DOHH2 (cell line): Measurements from ENCODE around the gene ELP4.

ENCODE experiments used
- H3F3A ChIP-seq: fragments of 200-600 bp; sonication (generic), shearing (Covaris generic); 2 replicates; pipeline ENCODE4 v1.6.0; 2016; ENCODE audit warnings: antibody characterized with exemption, mild to moderate bottlenecking; ENCODE audit not compliant: control insufficient read depth, insufficient read depth
- H3K27ac ChIP-seq: fragments of 200-600 bp; sonication (generic); 2 replicates; pipeline ENCODE4 v1.5.1; 2014; ENCODE audit warnings: low read depth, mild to moderate bottlenecking, low read length, moderate library complexity
- H3K27me3 ChIP-seq: fragments of 200-600 bp; sonication (generic); 2 replicates; pipeline ENCODE4 v1.6.1; 2014; ENCODE audit warnings: mild to moderate bottlenecking, low read length, mixed read lengths; ENCODE audit not compliant: control insufficient read depth
- H3K36me3 ChIP-seq: fragments of 200-600 bp; sonication (generic); 2 replicates; pipeline ENCODE4 v1.6.1; 2014; ENCODE audit warnings: mild to moderate bottlenecking, low read length, moderate library complexity, mixed read lengths; ENCODE audit not compliant: control insufficient read depth
- H3K4me1 ChIP-seq: fragments of 200-600 bp; sonication (generic); 2 replicates; pipeline ENCODE4 v1.6.1; 2014; ENCODE audit warnings: mild to moderate bottlenecking, low read length, mixed read lengths; ENCODE audit not compliant: control insufficient read depth
- H3K4me2 ChIP-seq: fragments of 200-600 bp; sonication (generic); 2 replicates; pipeline ENCODE4 v1.6.0; 2014; ENCODE audit warnings: mild to moderate bottlenecking, low read length, moderate library complexity
- H3K4me3 ChIP-seq: fragments of 200-600 bp; sonication (generic); 2 replicates; pipeline ENCODE4 v1.5.1; 2014; ENCODE audit warnings: mild to moderate bottlenecking, low read length, mixed read lengths
- H3K79me2 ChIP-seq: fragments of 200-600 bp; sonication (generic); 2 replicates; pipeline ENCODE4 v1.6.1; 2014; ENCODE audit warnings: mild to moderate bottlenecking, low read length, mixed read lengths; ENCODE audit not compliant: control insufficient read depth
- H3K9me2 ChIP-seq: fragments of 200-600 bp; sonication (generic); replicated peaks from 2 replicates; pipeline ENCODE4 v1.6.1; 2014; ENCODE audit warnings: mild to moderate bottlenecking, low read length, mixed read lengths; ENCODE audit not compliant: control insufficient read depth
- H3K9me3 ChIP-seq: fragments of 200-600 bp; sonication (generic); 2 replicates; pipeline ENCODE4 v1.6.1; 2014; ENCODE audit warnings: antibody characterized with exemption, low read length, mixed read lengths; ENCODE audit not compliant: control insufficient read depth, insufficient read depth
- H4K20me1 ChIP-seq: fragments of 200-600 bp; sonication (generic); 2 replicates; pipeline ENCODE4 v1.6.0; 2014; ENCODE audit warnings: low read depth, mild to moderate bottlenecking, antibody characterized with exemption, low read length, moderate library complexity; ENCODE audit not compliant: control insufficient read depth, insufficient read depth
- EZH2phosphoT487 ChIP-seq: fragments of 200-600 bp; sonication (generic); IDR thresholded peaks from 2 replicates; pipeline ENCODE4 v1.6.1; 2017; ENCODE audit warnings: borderline replicate concordance, mild to moderate bottlenecking, antibody characterized with exemption, low read length, moderate library complexity, mixed read lengths
- TF ChIP-seq, protein P1 (sequence below): fragments of 200-600 bp; sonication (generic); IDR thresholded peaks from one replicate; pipeline ENCODE4 v1.5.1; 2014; ENCODE audit warnings: antibody characterized with exemption, mild to moderate bottlenecking, low read depth, low read length; ENCODE audit not compliant: poor library complexity, severe bottlenecking

The ELP4 gene

DNA sequence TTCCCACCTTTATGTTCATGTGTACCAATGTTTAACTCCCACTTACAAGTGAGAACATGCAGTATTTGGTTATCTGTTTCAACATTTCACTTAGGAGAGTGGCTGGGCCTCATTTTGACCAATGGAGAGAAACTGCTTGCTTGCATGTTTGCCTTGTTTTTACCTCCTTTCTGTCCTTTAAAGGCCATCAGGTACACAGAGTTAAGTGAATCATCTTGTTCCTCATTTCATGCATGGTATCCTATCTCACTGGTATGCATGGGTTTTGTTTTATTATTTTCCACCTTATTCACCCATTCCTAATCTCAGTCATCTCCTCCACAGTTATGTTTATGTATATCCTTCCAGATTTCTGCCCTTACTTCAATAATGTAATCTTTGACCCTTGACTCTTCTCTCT lies 101.0 kb downstream of the ELP4 start:
- H3K9me2 ChIP-seq = no peaks in the 10 kb centered on the region
- H3K4me2 ChIP-seq = no peak overlapping the region
- H3K27ac ChIP-seq = no peak overlapping the region
- no peaks in the 10 kb centered on the region for H4K20me1 ChIP-seq
- H3K9me3 ChIP-seq = no peaks in the 10 kb centered on the region
- H3K4me1 ChIP-seq = no peaks in the 10 kb centered on the region
- H3K27me3 ChIP-seq = no peaks in the 10 kb centered on the region
- H3K36me3 ChIP-seq = 0 out of 2 replicates have a peak, but pooled peaks cover 3% of the 10 kb centered on the region
- H3K4me3 ChIP-seq = no peak overlapping the region
- no peaks in the 10 kb centered on the region for H3K79me2 ChIP-seq
- H3F3A ChIP-seq = no peaks in the 10 kb centered on the region
- no peak for TF ChIP-seq EZH2phosphoT487
- TF ChIP-seq, protein P1, sequence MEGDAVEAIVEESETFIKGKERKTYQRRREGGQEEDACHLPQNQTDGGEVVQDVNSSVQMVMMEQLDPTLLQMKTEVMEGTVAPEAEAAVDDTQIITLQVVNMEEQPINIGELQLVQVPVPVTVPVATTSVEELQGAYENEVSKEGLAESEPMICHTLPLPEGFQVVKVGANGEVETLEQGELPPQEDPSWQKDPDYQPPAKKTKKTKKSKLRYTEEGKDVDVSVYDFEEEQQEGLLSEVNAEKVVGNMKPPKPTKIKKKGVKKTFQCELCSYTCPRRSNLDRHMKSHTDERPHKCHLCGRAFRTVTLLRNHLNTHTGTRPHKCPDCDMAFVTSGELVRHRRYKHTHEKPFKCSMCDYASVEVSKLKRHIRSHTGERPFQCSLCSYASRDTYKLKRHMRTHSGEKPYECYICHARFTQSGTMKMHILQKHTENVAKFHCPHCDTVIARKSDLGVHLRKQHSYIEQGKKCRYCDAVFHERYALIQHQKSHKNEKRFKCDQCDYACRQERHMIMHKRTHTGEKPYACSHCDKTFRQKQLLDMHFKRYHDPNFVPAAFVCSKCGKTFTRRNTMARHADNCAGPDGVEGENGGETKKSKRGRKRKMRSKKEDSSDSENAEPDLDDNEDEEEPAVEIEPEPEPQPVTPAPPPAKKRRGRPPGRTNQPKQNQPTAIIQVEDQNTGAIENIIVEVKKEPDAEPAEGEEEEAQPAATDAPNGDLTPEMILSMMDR = no peak

GRCh38 chr11:31617246-31617645 lies 107.7 kb downstream of the ELP4 start:
- Histone ChIP-seq H3K27ac (no peak overlapping the region), H3F3A (no peaks in the 10 kb centered on the region), H3K4me2 (no peak overlapping the region), H3K79me2 (no peaks in the 10 kb centered on the region), H4K20me1 (no peaks in the 10 kb centered on the region), H3K27me3 (no peaks in the 10 kb centered on the region), H3K4me1 (no peaks in the 10 kb centered on the region), H3K36me3 (no peaks in the 10 kb centered on the region), H3K9me2 (no peaks in the 10 kb centered on the region), H3K4me3 (no peak overlapping the region), H3K9me3 (no peaks in the 10 kb centered on the region)
- TF ChIP-seq, protein P1 = no peak
- no peak for TF ChIP-seq EZH2phosphoT487

GRCh38 chr11:31619980-31620379 lies 110.4 kb downstream of the ELP4 start:
- H3K9me3 ChIP-seq = no peaks in the 10 kb centered on the region
- no peaks in the 10 kb centered on the region for H3K27me3 ChIP-seq
- H3F3A ChIP-seq = no peaks in the 10 kb centered on the region
- H3K4me1 ChIP-seq = no peaks in the 10 kb centered on the region
- no peak overlapping the region for H3K4me2 ChIP-seq
- no peaks in the 10 kb centered on the region for H3K36me3 ChIP-seq
- no peaks in the 10 kb centered on the region for H4K20me1 ChIP-seq
- H3K4me3 ChIP-seq = no peak overlapping the region
- H3K27ac ChIP-seq = no peak overlapping the region
- no peaks in the 10 kb centered on the region for H3K79me2 ChIP-seq
- no peaks in the 10 kb centered on the region for H3K9me2 ChIP-seq
- no peak for TF ChIP-seq EZH2phosphoT487
- TF ChIP-seq, protein P1 = no peak

GRCh38 chr11:31620434-31620833 lies 110.9 kb downstream of the ELP4 start:
- Histone ChIP-seq H3K27me3 (no peaks in the 10 kb centered on the region), H3K36me3 (no peaks in the 10 kb centered on the region), H3K27ac (no peak overlapping the region), H3K9me3 (no peaks in the 10 kb centered on the region), H3K79me2 (no peaks in the 10 kb centered on the region), H3K4me3 (no peak overlapping the region), H4K20me1 (no peaks in the 10 kb centered on the region), H3K4me2 (no peak overlapping the region), H3K4me1 (no peaks in the 10 kb centered on the region), H3F3A (no peaks in the 10 kb centered on the region), H3K9me2 (no peaks in the 10 kb centered on the region)
- TF ChIP-seq, protein P1 = no peak
- no peak for TF ChIP-seq EZH2phosphoT487
